A549 (cell line): Measurements from ENCODE around the gene MUC5AC. TPM values are rescaled to one million over a fixed set of nuclear protein-coding genes. Genes with fewer than 3 reads are reported as not detected.
"Not testable (repeated sequence)": the region's sequence is repeated elsewhere in the genome, so short reads cannot be mapped to it uniquely, and the experiment has no call there.

Source experiments
- ATAC-seq, 2 experiments: fragments of 200-7000 bp in 1 of 2; fragments of >200 bp in 1 of 2; cut with Nextera tagmentation in 1 of 2; cut with Tn5 transposase in 1 of 2; 3 replicates each; pipeline versions ENCODE4 v1.8.0 to v1.9.1; 2018 to 2020; ENCODE audit warnings: mild to moderate bottlenecking in 1 of 2, moderate library complexity in 1 of 2
- CTCF ChIA-PET: fragments of 300-600 bp; sonication (Branson Sonifier 250); formaldehyde crosslinking; extraction: SDS; loops from one replicate; lab custom pipeline; 2021; ENCODE audit warnings: antibody characterized with exemption, inconsistent platforms; lab: Yijun Ruan, JAX
- POLR2A ChIA-PET: fragments of 350-600 bp; formaldehyde crosslinking; extraction: SDS; loops from one replicate; lab custom pipeline; 2021; ENCODE audit warnings: antibody characterized with exemption, inconsistent platforms; lab: Yijun Ruan, JAX
- DNase-seq, 2 experiments: peaks; one replicate each; pipeline versions ENCODE4 v3.0.0 to v3.0.0-alpha.2; 2011 to 2016; ENCODE audit warnings: low read depth in 1 of 2, low spot score in 1 of 2
- FAIRE-seq: peaks from 2 replicates; lab custom pipeline; 2011; peaks lifted over from hg19 to GRCh38; lab: Jason Lieb, UNC
- H3K27ac ChIP-seq, 2 experiments: fragments of >200 bp; sonication (Bioruptor Twin); formaldehyde crosslinking; 3 replicates each; pipeline ENCODE4 v1.5.1; 2016 to 2017
- H3K4me1 ChIP-seq: fragments of >200 bp; sonication (Bioruptor Twin); formaldehyde crosslinking; 3 replicates; pipeline ENCODE4 v1.6.1; 2016
- H3K4me2 ChIP-seq: fragments of >200 bp; sonication (Bioruptor Twin); formaldehyde crosslinking; 3 replicates; pipeline ENCODE4 v1.6.1; 2016
- H3K4me3 ChIP-seq: fragments of >200 bp; sonication (Bioruptor Twin); formaldehyde crosslinking; 3 replicates; pipeline ENCODE4 v1.5.1; 2016
- H3K9me3 ChIP-seq: fragments of >200 bp; sonication (Bioruptor Twin); formaldehyde crosslinking; 3 replicates; pipeline ENCODE4 v1.6.1; 2016
- WGBS: methylation state at CpG from one replicate; pipeline ENCODE4 v1.1.6; 2017; ENCODE audit errors: missing lambda C conversion rate; 5-methylcytosine and 5-hydroxymethylcytosine counted together
- polyA plus RNA-seq, 4 experiments: library from polyadenylated mRNA; depleted of rRNA in 3 of 4; stranded (reverse); fragments of >200 nt; fragmentation: RNase III in 1 of 4; extraction: RNeasy Plus Mini Kit Qiagen cat#74134 plus additional on column Dnase treatment in 1 of 4; gene quantifications; 2 replicates in 3 of 4; 3 replicates in 1 of 4; pipeline ENCODE4 v1.2.3, GENCODE V29; 2011 to 2017

The MUC5AC gene
- polyA plus RNA-seq, 2 of the 4 experiments (the other 2 are of a cell fraction), result 0.18 to 7.4 TPM

GRCh38 chr11:1243521-1243920, 85.8 kb downstream of the MUC5AC start:
- 78% methylated on average over 6 of the region's 18 CpGs for WGBS
- CTCF ChIA-PET, H3K9me3 ChIP-seq, DNase-seq, POLR2A ChIA-PET, H3K27ac ChIP-seq, ATAC-seq, H3K4me2 ChIP-seq, H3K4me3 ChIP-seq, H3K4me1 ChIP-seq, FAIRE-seq: not testable (repeated sequence)

- POLR2A ChIA-PET, H3K4me3 ChIP-seq, DNase-seq, H3K4me1 ChIP-seq, ATAC-seq, CTCF ChIA-PET, H3K27ac ChIP-seq, H3K4me2 ChIP-seq, H3K9me3 ChIP-seq, FAIRE-seq: not testable (repeated sequence)
- 94% methylated on average over 5 of the region's 9 CpGs for WGBS
Observed at GRCh38 chr11:1244557-1244956, 86.8 kb downstream of the MUC5AC start.

DNA sequence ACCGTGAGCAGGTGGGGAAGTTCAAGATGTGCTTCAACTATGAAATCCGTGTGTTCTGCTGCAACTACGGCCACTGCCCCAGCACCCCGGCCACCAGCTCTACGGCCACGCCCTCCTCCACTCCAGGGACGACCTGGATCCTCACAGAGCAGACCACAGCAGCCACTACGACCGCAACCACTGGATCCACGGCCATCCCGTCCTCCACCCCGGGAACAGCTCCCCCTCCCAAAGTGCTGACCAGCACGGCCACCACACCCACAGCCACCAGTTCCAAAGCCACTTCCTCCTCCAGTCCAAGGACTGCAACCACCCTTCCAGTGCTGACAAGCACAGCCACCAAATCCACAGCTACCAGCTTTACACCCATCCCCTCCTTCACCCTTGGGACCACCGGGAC, 88.0 kb downstream of the MUC5AC start:
- CTCF ChIA-PET, POLR2A ChIA-PET, FAIRE-seq, H3K27ac ChIP-seq, H3K4me1 ChIP-seq, H3K4me2 ChIP-seq, DNase-seq, ATAC-seq, H3K9me3 ChIP-seq, H3K4me3 ChIP-seq: not testable (repeated sequence)
- WGBS, result 91% methylated on average over 8 of the region's 14 CpGs

GRCh38 chr11:1246301-1246700, 88.5 kb downstream of the MUC5AC start:
- 70% methylated on average over 14 of the region's 14 CpGs for WGBS
- H3K4me3 ChIP-seq, H3K27ac ChIP-seq, CTCF ChIA-PET, H3K4me1 ChIP-seq, ATAC-seq, DNase-seq, FAIRE-seq, H3K4me2 ChIP-seq, H3K9me3 ChIP-seq, POLR2A ChIA-PET: not testable (repeated sequence)

DNA sequence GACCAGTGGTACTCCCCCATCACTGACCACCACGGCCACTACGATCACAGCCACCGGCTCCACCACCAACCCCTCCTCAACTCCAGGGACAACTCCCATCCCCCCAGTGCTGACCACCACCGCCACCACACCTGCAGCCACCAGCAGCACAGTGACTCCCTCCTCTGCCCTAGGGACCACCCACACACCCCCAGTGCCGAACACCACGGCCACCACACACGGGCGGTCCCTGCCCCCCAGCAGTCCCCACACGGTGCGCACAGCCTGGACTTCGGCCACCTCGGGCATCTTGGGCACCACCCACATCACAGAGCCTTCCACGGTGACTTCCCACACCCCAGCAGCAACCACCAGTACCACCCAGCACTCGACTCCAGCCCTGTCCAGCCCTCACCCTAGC, 89.3 kb downstream of the MUC5AC start:
- ATAC-seq, POLR2A ChIA-PET, DNase-seq, H3K4me3 ChIP-seq, H3K27ac ChIP-seq, H3K4me1 ChIP-seq, FAIRE-seq, H3K4me2 ChIP-seq, CTCF ChIA-PET: not testable (repeated sequence)
- H3K9me3 ChIP-seq, result peaks cover 11% of the 10 kb centered on the region
- WGBS, result 98% methylated on average over 8 of the region's 14 CpGs

- H3K4me1 ChIP-seq, POLR2A ChIA-PET, H3K4me2 ChIP-seq, H3K4me3 ChIP-seq, ATAC-seq, H3K27ac ChIP-seq, FAIRE-seq, CTCF ChIA-PET, DNase-seq: not testable (repeated sequence)
- 74% methylated on average over 13 of the region's 18 CpGs for WGBS
- H3K9me3 ChIP-seq, result peaks cover 11% of the 10 kb centered on the region
Observed at GRCh38 chr11:1248951-1249350, 91.2 kb downstream of the MUC5AC start.

GRCh38 chr11:1250411-1250810, 92.7 kb downstream of the MUC5AC start:
- not testable (repeated sequence) for ATAC-seq, FAIRE-seq
- WGBS, result 49% methylated on average over 2 of the region's 12 CpGs

More at GRCh38 chr11:1250411-1250810, 92.7 kb downstream of the MUC5AC start:
- POLR2A ChIA-PET, DNase-seq, H3K4me2 ChIP-seq, H3K4me1 ChIP-seq, H3K27ac ChIP-seq, H3K4me3 ChIP-seq: not testable (repeated sequence)
- H3K9me3 ChIP-seq, result peaks cover 11% of the 10 kb centered on the region
- CTCF ChIA-PET, result interaction anchor here (1.4 kb wide), 1 partner anchor 29 kb away, joined by 3 read pairs; no protein-coding TSS in a partner anchor

Other genes with a start within 250 kb of the MUC5AC start
- gene CHID1, start 247.1 kb upstream of the MUC5AC start, polyA plus RNA-seq (2011; rRNA removed), result 53.8 and 58.4 TPM in 2 replicates
- 70.5 to 74.4 TPM (median 70.6 TPM) in 3 replicates for gene CHID1, start 247.1 kb upstream of the MUC5AC start, polyA plus RNA-seq (2017; fragmentation: RNase III; extraction: RNeasy Plus Mini Kit Qiagen cat#74134 plus additional on column Dnase treatment)
- gene AP2A2, start 232.1 kb upstream of the MUC5AC start, polyA plus RNA-seq (2011; rRNA removed), result 60.4 and 72.6 TPM in 2 replicates
- gene AP2A2, start 232.1 kb upstream of the MUC5AC start, polyA plus RNA-seq (2017; fragmentation: RNase III; extraction: RNeasy Plus Mini Kit Qiagen cat#74134 plus additional on column Dnase treatment), result 39.4 to 45.7 TPM (median 41.3 TPM) in 3 replicates
- gene MUC6, start 121.2 kb upstream of the MUC5AC start, polyA plus RNA-seq (2011; rRNA removed), result not detected in 2 replicates
- gene MUC6, start 121.2 kb upstream of the MUC5AC start, polyA plus RNA-seq (2017; fragmentation: RNase III; extraction: RNeasy Plus Mini Kit Qiagen cat#74134 plus additional on column Dnase treatment), result not detected in 3 replicates
- 0.01 and 0.04 TPM in 2 replicates for gene MUC2, start 83.1 kb upstream of the MUC5AC start, polyA plus RNA-seq (2011; rRNA removed)
- gene MUC2, start 83.1 kb upstream of the MUC5AC start, polyA plus RNA-seq (2017; fragmentation: RNase III; extraction: RNeasy Plus Mini Kit Qiagen cat#74134 plus additional on column Dnase treatment), result 0.03 TPM in 3 replicates
- gene MUC5B, start 65.1 kb downstream of the MUC5AC start, polyA plus RNA-seq (2011; rRNA removed), result 0.85 and 2.9 TPM in 2 replicates
- 0.70 to 1.4 TPM (median 0.81 TPM) in 3 replicates for gene MUC5B, start 65.1 kb downstream of the MUC5AC start, polyA plus RNA-seq (2017; fragmentation: RNase III; extraction: RNeasy Plus Mini Kit Qiagen cat#74134 plus additional on column Dnase treatment)
- gene TOLLIP, start 151.7 kb downstream of the MUC5AC start, polyA plus RNA-seq (2011; rRNA removed), result 26.5 and 26.9 TPM in 2 replicates
- 31.5 to 37.9 TPM (median 33.8 TPM) in 3 replicates for gene TOLLIP, start 151.7 kb downstream of the MUC5AC start, polyA plus RNA-seq (2017; fragmentation: RNase III; extraction: RNeasy Plus Mini Kit Qiagen cat#74134 plus additional on column Dnase treatment)
- 2.7 and 3.8 TPM in 2 replicates for gene BRSK2, start 232.0 kb downstream of the MUC5AC start, polyA plus RNA-seq (2011; rRNA removed)
- gene BRSK2, start 232.0 kb downstream of the MUC5AC start, polyA plus RNA-seq (2017; fragmentation: RNase III; extraction: RNeasy Plus Mini Kit Qiagen cat#74134 plus additional on column Dnase treatment), result 9.1 to 10.1 TPM (median 9.7 TPM) in 3 replicates